Activated CD8-positive, alpha-beta memory T cell treated with anti-CD3 and anti-CD28 coated beads, Interleukin-2, amount 50 U/mL, for 1 hour (primary cell): ENCODE data around the gene CD164L2.

Source experiments
- DNase-seq: peaks from one replicate; pipeline ENCODE4 v3.0.0-alpha.2; 2020; ENCODE audit errors: extremely low read depth

The CD164L2 gene

GRCh38 chr1:27363766-27364695 lies 19.1 kb downstream of the CD164L2 start:
- DNase-seq = no peak

DNA sequence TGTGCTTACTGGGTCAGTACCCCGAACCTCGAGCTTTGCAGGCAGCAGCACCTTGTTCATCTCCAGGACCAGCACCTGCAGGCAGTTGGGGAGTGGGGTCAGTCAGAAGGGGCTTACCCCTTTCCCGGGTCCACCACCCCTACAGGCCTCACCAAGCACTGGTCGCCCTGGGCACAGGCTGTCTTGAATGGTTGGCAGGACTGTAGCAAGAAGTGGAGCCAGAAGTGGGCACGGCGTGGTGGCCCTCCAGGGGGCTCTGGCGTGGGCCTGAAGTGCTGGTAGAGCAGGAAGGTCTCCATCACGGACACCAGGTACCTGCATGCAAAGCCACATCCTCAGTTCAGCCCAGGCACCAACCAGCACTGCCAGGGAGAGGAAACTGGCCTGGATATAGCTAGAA lies 21.6 kb downstream of the CD164L2 start:
- DNase-seq = no peak

DNA sequence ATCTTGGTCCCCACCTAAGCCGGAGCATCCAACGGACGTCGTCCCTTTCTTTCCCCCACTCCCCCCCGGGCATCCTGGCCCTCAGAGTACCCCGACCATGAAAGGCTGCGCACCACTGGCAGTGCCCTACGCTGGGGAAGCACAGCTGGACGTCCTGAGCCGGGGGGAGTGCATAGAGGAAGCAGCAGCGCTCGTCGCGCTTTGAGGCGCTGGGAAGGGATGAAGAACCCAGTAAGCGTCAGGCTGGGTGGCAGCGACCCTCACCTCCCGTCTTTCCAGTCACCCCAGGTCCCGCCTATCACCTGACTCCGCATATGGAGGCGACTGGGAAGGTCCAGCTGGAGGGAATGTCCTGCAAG lies 22.1 kb downstream of the CD164L2 start:
- no peak for DNase-seq

DNA sequence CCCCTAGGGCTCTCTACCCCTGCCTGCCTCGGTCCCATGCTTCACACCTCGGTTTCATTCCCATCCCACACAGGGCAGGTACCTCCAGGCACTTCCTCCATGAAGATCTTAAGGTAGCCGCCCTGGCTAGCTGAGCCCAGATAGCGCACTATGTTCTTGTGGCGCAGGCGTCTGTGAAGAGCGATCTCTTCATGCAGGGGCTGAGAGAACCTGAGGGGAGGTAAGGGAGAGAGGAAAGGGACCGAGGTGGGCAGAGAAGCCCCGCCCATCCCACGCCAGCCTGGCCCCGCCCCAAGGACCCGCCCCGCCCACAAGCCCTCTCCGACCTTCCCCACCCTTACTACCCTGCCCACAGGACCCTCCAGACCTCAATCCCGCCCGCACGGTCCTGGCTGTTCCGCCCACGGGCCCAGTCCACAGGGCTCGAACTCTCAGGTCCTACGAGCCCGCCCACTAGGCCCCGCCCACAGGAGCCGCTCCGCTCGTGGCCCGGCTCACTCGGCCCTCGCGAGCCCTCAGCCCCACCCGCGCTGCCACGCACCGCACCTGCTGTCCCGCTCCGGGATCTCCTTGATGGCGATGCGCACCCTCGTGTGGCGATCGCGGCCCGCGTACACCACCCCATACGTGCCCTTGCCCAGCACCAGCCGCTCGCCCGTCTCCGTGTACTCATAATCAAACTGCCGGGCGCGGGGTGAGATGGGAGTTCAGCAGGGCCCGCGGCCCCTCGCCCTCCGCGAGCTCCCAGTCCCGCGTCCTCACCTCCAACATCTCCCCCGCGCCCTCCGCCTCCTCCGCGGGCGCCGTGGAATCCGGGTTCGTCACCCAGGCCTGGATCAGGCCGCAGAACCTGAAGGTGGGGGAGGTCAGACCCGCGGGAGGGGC lies 22.7 kb downstream of the CD164L2 start:
- no peak for DNase-seq

DNA sequence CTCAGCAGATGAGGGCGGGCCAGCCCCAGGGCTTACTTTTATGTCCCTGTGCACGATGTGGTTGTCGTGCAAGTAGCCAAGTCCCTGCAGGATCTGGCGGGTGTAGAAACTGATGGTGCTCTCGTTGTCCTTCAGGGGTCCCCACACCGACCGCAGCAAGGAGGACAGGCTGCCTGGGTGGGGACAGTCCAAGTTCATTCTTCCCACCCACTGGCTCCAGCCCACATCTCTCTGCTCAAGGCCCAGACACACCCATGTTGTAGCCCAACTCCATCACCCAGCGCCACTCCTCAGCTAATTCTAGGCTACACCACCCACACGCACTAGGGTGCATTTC lies 23.3 kb downstream of the CD164L2 start:
- no peak for DNase-seq

GRCh38 chr1:27358928-27359313 lies 24.2 kb downstream of the CD164L2 start:
- no peak for DNase-seq

DNA sequence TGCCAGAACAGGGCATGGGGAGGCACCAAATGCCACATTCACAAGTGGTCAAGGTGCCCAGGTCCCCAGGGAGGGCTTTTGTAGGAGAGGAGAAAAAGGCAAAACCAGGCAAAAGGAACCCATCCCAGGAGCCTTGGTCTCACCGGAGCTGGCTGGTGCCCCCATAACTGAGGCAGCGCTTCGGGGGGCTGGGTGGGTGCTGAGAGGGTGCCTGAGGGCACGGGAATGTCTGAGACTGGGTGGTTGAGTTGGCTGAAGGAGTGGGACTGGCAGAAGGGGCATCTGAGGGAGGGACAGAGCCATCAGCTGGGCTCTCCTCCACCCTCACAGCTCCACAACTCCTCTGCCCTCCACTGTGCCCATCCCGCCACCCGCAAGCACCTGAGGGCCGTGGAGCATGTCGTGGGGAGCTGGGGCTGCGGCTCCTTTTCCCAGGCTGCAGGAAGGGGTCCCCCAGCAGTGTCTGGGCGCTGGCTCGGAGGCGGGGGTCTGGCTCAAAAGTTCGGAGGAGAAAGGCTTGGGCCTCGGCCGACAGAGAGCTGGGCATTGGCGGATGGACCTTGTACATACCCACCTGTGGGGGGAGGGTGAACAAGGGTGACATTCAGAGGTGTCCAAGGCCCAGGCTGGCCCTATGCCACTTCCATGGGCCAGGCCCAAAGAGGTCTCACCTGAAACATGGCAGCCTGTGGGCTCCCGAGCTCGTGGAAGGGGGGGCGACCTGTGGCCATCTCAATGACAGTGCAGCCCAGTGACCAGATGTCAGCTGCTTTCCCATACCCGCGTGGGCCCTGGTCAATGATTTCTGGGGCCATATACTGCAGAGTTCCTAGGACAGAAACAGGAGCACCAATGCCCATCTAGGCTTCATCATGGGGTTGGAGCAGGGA lies 24.9 kb downstream of the CD164L2 start:
- DNase-seq = no peak

- no peak for DNase-seq
Measured at GRCh38 chr1:27357281-27358037, 25.7 kb downstream of the CD164L2 start.

GRCh38 chr1:27356619-27357280 lies 26.4 kb downstream of the CD164L2 start:
- no peak for DNase-seq

GRCh38 chr1:27356277-27356618 lies 26.9 kb downstream of the CD164L2 start:
- DNase-seq = no peak

GRCh38 chr1:27355683-27356082 lies 27.4 kb downstream of the CD164L2 start:
- no peak for DNase-seq

DNA sequence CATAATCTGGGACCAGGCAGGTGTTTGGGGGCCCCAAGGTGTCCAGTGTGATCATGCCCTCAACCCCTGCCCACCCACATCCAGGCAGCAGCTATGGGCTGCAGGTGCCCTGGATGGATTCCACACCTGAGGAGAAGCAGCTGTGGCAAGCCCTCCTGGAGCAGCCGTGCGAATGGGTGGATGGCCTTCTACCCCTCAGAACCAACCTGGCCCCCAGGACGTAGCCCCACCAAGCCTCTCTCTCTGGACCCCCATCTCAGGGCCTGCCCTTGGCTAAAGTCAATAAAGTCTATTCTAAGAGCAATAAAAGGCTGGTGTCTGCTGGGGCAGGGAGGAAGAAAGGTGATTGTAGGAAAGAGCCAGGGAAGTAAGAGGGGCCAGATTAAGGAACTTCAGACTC lies 29.5 kb downstream of the CD164L2 start:
- no peak for DNase-seq

- no peak for DNase-seq
Measured at GRCh38 chr1:27353166-27353565, 30.0 kb downstream of the CD164L2 start.

DNA sequence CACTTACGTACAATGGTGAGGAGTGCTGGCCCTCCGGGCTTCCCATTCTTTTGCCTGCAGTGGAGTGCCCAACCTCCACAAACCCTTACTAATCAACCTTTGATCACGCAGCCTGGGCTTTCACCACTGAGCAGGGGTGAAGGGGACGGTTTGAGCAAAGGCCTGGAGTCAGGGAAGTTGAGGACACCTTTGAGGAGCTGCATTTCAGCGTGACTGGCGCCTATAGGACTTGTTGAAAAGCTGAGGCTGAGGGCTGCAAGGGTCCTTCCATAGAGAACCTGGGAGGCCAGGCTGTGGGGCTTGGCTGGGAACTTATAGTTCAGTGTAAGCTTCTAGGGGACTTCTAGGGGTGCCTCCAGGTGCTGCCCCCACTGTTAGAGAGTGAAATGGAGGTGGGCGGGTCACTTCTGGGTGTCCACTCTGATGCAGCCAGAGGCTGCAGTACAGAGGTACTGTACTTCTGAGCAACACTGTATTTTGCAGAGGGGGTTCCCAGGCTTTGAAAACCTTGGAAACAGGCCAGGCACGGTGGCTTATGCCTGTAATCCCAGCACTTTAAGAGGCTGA lies 31.5 kb downstream of the CD164L2 start:
- no peak for DNase-seq

DNA sequence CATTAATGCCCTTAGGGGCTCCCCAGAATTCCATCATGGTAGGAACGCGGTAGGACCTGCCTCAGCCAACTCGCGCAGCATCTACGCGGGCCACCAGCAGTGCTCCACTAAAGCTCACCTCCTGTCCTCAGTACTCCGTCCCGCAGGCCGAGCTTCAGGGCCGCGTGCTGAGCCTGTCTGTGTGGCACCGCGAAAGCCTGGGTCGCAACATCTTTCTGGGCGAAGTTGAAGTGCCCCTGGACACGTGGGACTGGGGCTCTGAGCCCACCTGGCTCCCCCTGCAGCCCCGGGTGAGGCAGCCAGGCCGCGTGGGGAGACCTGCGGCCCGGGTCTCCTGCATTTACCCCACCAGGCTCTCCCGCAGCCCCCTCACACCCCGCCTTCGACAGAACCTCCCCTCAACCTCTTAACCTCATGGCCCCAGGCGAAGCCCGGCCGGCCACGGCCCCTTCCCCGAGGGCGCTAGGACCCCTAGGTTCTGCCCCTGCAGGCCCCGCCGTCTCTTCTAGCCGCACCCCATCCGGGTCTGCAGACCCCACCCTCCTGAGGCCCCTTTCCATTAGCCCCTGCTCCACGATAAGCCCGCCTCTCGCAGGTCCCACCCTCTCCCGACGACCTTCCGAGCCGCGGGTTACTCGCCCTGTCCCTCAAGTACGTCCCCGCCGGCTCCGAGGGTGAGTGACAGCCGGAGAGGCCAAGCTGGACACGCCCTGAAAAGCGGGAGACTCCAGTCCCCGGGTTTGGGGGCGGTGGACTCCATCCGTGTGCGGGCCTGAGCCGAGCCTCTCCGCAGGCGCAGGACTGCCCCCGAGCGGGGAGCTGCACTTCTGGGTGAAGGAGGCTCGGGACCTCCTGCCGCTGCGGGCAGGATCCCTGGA lies 32.2 kb downstream of the CD164L2 start:
- DNase-seq = no peak

DNA sequence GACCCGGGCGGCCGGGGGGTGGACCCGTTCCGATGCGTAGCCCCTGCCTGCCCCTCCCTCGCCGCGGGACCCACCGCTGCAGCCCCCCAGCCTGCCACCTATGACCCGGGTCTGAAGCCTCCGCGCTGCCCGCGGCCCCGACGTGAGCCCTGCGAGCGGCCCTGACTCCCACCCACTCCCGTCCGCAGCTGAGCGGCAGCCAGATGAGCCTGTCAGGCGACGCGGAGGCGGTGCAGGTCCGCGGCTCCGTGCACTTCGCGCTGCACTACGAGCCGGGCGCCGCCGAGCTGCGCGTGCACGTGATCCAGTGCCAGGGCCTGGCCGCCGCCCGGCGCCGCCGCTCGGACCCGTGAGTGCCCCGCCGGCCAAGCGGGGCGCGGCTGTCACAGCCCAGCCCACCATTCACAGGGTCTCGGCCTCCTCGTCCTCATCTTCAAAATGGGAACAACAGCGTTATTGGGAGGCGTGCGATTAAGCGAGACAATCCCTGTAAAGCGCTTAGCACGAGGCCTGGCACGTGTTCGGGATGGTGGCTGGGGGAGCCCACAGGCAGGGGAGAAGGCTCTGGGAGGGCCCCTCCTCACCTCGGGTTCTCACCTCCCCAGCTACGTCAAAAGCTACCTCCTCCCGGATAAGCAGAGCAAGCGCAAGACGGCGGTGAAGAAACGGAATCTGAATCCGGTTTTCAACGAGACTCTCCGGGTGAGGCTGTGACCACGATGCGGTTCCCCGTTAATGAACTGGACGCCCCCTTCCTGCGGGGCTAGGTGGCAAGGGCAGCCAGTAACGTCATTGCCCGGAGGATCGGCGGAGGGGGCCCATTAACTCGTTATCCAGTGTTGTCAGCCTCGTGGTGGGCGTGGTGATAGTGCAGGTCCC lies 33.1 kb downstream of the CD164L2 start:
- no peak for DNase-seq

GRCh38 chr1:27348861-27349783 lies 34.0 kb downstream of the CD164L2 start:
- DNase-seq = no peak
